AG09309 (cell line): ENCODE results near the gene IGSF5.

Source experiments
- DNase-seq: peaks from one replicate; pipeline ENCODE4 v3.0.0-alpha.2; 2010; ENCODE audit warnings: low read depth
- H3K4me3 ChIP-seq: 2 replicates; pipeline ENCODE4 v1.5.1; 2011; ENCODE audit warnings: mild to moderate bottlenecking, low read depth, low read length, moderate library complexity; ENCODE audit not compliant: control insufficient read depth
- TF ChIP-seq, protein P1 (sequence below): IDR thresholded peaks from 2 replicates; pipeline ENCODE4 v1.5.1; 2011; ENCODE audit warnings: mild to moderate bottlenecking, low read depth, low read length, inconsistent platforms; ENCODE audit not compliant: insufficient read depth, control insufficient read depth; ENCODE audit errors: missing control alignments

IGSF5 gene

DNA sequence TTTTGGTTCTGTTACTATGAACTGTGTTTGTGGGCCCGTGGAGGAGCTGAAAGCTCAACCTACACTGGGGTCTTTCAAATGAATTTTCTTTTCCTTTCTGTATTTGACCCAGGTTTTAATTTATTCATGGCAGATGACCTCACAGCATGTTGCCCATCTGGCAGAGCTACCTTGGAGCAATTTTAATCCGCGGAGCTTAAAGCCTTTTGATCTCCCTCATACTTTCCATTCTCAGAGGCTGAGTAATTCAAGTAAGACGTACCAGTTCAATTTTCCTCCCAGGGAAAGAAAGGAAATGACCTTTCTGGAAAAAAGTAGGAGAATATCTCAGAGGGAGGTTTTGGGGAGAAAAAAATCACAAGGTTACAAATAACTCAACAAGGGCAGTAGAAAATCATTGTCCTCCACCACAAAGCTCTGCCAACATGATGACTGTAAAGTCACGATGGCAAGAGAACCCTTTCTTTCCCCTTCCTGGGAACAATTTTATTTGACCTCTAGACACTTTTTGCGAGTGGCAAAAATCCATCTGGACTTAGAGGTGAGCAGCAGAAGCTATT, 100.7 kb downstream of the IGSF5 start:
- TF ChIP-seq, protein P1, sequence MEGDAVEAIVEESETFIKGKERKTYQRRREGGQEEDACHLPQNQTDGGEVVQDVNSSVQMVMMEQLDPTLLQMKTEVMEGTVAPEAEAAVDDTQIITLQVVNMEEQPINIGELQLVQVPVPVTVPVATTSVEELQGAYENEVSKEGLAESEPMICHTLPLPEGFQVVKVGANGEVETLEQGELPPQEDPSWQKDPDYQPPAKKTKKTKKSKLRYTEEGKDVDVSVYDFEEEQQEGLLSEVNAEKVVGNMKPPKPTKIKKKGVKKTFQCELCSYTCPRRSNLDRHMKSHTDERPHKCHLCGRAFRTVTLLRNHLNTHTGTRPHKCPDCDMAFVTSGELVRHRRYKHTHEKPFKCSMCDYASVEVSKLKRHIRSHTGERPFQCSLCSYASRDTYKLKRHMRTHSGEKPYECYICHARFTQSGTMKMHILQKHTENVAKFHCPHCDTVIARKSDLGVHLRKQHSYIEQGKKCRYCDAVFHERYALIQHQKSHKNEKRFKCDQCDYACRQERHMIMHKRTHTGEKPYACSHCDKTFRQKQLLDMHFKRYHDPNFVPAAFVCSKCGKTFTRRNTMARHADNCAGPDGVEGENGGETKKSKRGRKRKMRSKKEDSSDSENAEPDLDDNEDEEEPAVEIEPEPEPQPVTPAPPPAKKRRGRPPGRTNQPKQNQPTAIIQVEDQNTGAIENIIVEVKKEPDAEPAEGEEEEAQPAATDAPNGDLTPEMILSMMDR: no peak
- no peak for DNase-seq
- no peak overlapping the region for H3K4me3 ChIP-seq

DNA sequence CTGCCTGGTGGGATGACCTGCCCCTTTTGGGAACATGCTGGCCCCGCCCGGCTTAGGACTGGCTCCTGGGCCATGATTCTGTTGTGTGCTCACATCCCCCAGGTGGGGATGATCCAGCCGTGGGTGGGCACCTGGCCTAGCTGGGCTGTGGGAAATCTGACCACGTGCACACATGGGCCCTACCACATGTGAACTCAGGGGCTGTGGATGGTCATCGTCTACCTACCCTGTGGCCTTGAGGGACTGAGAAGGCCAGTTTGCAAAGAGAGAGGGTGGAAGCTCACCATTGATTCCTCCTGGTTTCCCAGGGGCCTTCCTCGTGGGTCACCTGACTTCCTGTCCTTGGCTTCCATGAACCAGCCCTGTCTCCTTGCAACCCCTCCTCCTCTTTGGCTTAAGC, 102.9 kb downstream of the IGSF5 start:
- DNase-seq: no peak

DNA sequence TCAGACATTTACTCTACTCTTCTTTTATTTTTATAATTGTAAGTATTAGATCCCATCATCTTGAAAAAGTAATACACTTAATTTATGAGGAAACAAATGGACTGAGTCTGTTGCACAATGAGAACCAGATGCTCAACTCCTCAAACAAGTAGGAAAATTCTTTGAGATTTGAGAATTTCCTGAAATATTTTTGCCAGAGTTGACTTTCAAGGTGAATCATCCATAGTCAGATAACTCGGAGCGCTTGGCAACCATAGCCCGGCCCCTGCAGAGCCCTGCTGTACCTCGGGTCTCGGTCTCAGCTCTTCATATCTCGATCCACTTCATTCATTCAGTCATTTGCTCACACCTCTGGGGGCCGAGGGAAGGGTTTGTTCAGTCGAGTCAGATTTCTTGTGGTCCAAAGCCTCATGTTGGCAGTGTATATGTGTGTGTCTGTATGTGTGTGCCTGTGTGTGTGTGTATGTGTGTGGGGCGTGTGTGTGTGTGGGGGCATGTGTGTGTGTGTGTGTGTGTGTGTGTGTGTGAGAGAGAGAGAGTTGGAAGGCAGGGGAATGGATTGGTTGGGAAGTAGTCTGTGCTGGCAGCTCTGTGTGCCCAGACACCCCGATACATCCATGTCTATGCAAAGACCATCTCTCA, 104.2 kb downstream of the IGSF5 start:
- TF ChIP-seq, protein P1: no peak
- H3K4me3 ChIP-seq: no peak overlapping the region
- DNase-seq: no peak

More for the DNA sequence above, 102.9 kb downstream of the IGSF5 start:
- no peak overlapping the region for H3K4me3 ChIP-seq
- TF ChIP-seq, protein P1: no peak

DNA sequence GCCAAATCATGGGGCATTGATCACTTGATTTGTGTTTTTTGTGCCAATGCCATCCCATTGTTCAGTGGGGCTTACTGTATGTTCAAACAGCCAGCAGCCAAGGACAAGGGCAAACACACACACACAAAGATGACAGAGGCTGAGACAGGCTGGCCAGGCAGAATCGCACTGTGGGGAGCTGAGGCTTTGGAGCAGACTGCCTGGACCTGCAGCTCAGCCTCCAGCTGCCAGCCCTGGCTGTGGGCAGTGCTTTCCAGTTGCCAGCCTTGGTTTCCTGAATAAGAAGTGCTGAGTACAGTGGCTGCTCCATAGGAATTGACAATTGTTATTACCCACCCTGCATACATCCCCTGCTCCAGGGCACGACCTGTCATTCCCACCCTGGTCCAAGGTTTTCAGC, 105.3 kb downstream of the IGSF5 start:
- no peak overlapping the region for H3K4me3 ChIP-seq
- TF ChIP-seq, protein P1: no peak
- DNase-seq: no peak

DNA sequence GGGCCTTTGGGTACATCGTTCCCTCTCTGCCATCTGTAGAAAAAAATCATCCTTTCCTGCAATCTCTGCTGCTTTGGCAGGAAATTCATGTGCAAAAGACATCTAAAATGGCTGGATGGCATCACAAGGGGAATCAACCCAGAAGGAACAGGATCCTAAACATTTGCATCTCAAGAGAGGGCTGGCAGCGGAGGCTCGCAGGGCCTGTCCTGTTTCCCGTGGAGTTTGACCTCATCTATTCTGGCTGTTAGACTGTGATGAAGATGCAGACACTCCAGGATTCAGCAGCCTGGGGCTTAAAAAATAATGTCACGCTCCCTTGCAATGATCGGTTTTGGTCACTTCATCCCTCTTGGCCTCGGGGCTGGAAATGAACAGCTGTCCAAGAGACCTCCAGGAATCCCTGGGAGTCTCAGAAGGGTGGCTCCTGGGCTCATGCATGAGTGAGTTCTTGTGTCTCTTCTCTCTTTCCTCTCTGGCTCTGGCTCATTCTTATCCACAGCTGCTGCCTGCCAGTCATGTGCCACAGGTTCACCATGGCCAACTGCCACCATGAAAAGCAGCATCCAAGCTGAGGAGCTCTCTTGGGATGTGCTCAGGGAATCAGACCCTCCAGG, 106.1 kb downstream of the IGSF5 start:
- DNase-seq: no peak
- TF ChIP-seq, protein P1: no peak
- H3K4me3 ChIP-seq: no peak overlapping the region
